Activated CD8-positive, alpha-beta T cell treated with anti-CD3 and anti-CD28 coated beads, Interleukin-2, amount 10 ng/mL, durations not matched to agents 7 days and 5 days (primary cell): ENCODE data around the gene GPR176. TPM values are rescaled to one million over a fixed set of nuclear protein-coding genes. Genes with fewer than 3 reads are reported as not detected.

Experiments
- ATAC-seq: fragments of 150-1000 bp; cut with Tn5 transposase; one replicate; pipeline ENCODE4 v1.10.0; 2021; ENCODE audit warnings: moderate library complexity
- CTCF ChIA-PET: fragments of 350-600 bp; sonication (Branson Sonifier 250); formaldehyde crosslinking; loops from one replicate; lab custom pipeline; 2021; ENCODE audit warnings: antibody characterized with exemption; lab: Charles Lee
- POLR2A ChIA-PET: fragments of 350-600 bp; sonication (Branson Sonifier 250); formaldehyde crosslinking; loops from one replicate; lab custom pipeline; 2021; ENCODE audit warnings: antibody characterized with exemption; lab: Charles Lee
- DNase-seq: peaks from one replicate; pipeline ENCODE4 v3.0.0-alpha.2; 2020
- H3K27ac Mint-ChIP-seq: one replicate; pipeline ENCODE4 v1.8.0; 2021; ENCODE audit warnings: mild to moderate bottlenecking, mixed read lengths
- H3K27me3 Mint-ChIP-seq: one replicate; pipeline ENCODE4 v1.8.0; 2021; ENCODE audit warnings: low read depth, mixed read lengths
- H3K36me3 Mint-ChIP-seq: one replicate; pipeline ENCODE4 v1.8.0; 2021; ENCODE audit warnings: low read depth, mixed read lengths
- H3K4me1 Mint-ChIP-seq: one replicate; pipeline ENCODE4 v1.8.0; 2021; ENCODE audit warnings: low read depth, mixed read lengths
- H3K4me3 Mint-ChIP-seq: one replicate; pipeline ENCODE4 v1.8.0; 2021; ENCODE audit warnings: mild to moderate bottlenecking, mixed read lengths
- H3K9me3 Mint-ChIP-seq: one replicate; pipeline ENCODE4 v1.8.0; 2022; ENCODE audit warnings: mixed read lengths; ENCODE audit not compliant: insufficient read depth
- total RNA-seq, 2 experiments: library from RNA; stranded (reverse); gene quantifications; one replicate each; pipeline ENCODE4 v1.2.3, GENCODE V29; 2021

Gene GPR176
- total RNA-seq, 2 experiments from 2014 or later = not detected

DNA sequence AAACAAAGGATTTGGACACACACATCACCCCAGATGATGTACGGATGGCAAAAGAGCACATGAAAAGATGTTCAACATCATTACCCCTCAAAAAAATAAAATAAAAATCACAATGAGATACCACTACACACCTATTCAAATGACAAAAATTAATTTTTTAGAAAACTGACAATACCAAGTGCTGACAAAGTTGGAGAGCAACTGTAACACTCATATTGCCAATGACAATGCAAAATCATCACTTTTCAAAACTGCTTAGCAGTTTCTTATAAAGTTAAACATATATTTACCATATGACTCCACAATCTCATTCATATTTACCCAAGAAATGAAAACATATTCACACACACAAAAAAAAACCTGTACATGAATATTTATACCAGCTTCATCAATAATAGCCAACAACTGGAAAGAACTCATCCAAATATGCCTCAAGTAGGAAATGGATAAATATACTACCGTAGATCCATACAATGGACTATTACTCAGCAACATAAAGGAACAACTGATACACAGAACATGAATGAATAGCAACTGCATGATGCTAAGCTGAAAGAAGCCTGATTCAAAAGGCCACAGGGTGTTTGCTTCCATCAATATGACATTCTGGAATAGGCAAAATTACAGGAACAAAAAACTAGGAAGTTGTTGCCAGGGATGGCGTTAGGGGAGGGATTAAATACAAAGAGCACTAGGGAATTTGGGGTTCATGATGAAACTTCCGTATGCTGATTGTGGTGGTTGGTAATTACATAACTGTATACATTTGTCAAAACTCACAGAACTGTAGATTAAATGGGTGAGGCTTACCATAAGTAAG is 138.7 kb downstream of the GPR176 start:
- DNase-seq (no peak), ATAC-seq (no peak)
- H3K4me3 Mint-ChIP-seq = peak overlapping the region; percentile 85
- H3K27ac Mint-ChIP-seq = no peak overlapping the region
- ChIA-PET POLR2A (no interaction called here), CTCF (interaction anchor here (1.8 to 1.9 kb wide), 2 partner anchors 93 to 158 kb away, joined by 4 to 5 read pairs; no protein-coding TSS in a partner anchor)
- peaks cover 50% of the 10 kb centered on the region for H3K4me1 Mint-ChIP-seq
- no peaks in the 10 kb centered on the region for H3K9me3 Mint-ChIP-seq
- peaks cover 8% of the 10 kb centered on the region for H3K36me3 Mint-ChIP-seq
- peaks cover 7% of the 10 kb centered on the region for H3K27me3 Mint-ChIP-seq

DNA sequence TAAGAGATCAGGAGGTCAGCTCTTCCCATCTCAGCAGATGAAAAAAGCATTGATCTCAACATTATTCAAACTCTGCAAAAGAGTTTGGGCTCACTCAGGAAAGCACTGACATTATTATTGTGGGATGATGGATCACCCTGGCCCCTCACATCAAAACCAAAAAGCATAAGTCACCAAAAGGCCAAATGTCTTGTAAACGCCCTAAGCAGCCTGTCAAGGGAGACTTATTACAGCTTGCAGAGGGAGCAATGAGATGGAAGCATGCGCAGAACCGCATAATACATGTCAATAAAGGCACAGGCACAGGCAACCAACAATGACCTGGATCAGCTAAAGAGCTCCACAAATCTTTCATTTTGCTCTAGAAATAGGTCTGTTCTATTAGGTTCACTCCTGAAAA is 142.0 kb downstream of the GPR176 start:
- Mint-ChIP-seq H3K27ac (no peak overlapping the region), H3K36me3 (peaks cover 5% of the 10 kb centered on the region), H3K27me3 (peaks cover 7% of the 10 kb centered on the region), H3K4me3 (no peak overlapping the region), H3K4me1 (peaks cover 45% of the 10 kb centered on the region), H3K9me3 (no peaks in the 10 kb centered on the region)
- no peak for ATAC-seq
- POLR2A ChIA-PET = no interaction called here
- DNase-seq = no peak
- CTCF ChIA-PET = interaction anchor here (1.0 to 1.4 kb wide), 2 partner anchors 20 to 21 kb away, joined by 4 to 5 read pairs; no protein-coding TSS in a partner anchor

DNA sequence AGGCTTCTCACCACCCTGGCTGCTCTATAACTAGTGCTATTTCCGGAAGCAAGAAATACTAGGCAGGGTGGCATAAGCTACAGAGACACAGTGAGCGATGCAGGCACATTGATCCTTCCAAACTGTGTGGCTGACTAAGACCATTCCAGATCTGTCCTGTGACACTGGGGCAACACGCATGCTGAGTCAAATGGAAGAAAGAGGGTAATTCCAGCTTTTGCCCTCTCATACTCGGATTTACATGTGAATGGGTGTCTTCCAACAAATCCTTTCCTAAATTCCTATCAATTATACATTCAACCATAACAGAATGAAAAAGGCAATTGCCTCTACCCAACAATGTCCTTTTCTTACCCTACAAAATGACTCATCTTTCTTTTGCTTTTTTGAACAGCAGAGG is 142.6 kb downstream of the GPR176 start:
- Mint-ChIP-seq H3K27me3 (peaks cover 7% of the 10 kb centered on the region), H3K4me3 (no peak overlapping the region), H3K27ac (no peak overlapping the region), H3K4me1 (peaks cover 45% of the 10 kb centered on the region), H3K9me3 (no peaks in the 10 kb centered on the region), H3K36me3 (peaks cover 5% of the 10 kb centered on the region)
- ChIA-PET POLR2A (no interaction called here), CTCF (interaction anchor here (1.0 to 1.4 kb wide), 2 partner anchors 20 to 21 kb away, joined by 4 to 5 read pairs; no protein-coding TSS in a partner anchor)
- ATAC-seq = no peak
- no peak for DNase-seq

DNA sequence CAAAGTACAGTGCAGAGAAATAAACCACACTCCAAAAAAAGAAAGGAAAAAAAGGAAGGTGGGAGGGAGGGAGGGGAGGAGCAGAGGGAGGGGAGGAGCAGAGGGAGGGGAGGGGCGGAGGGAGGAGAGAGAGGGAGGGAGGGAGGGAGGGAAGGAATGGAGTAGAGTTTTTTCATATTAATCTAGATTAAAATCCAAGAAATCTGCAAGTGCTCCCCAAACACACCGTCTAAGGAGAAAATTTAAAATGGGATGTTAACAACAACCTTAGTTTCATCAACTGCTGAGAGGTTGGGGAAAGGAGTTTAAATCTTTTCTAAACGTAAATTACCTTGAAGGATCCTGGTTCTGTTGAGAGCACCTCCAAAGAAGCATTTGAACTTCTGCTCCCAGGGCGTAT is 144.0 kb downstream of the GPR176 start:
- ChIA-PET POLR2A (no interaction called here), CTCF (no interaction called here)
- no peaks in the 10 kb centered on the region for H3K9me3 Mint-ChIP-seq
- H3K36me3 Mint-ChIP-seq = peaks cover 5% of the 10 kb centered on the region
- H3K4me1 Mint-ChIP-seq = peaks cover 40% of the 10 kb centered on the region
- ATAC-seq (no peak), DNase-seq (no peak)
- H3K27ac Mint-ChIP-seq = no peak overlapping the region
- H3K4me3 Mint-ChIP-seq = no peak overlapping the region
- peaks cover 7% of the 10 kb centered on the region for H3K27me3 Mint-ChIP-seq

DNA sequence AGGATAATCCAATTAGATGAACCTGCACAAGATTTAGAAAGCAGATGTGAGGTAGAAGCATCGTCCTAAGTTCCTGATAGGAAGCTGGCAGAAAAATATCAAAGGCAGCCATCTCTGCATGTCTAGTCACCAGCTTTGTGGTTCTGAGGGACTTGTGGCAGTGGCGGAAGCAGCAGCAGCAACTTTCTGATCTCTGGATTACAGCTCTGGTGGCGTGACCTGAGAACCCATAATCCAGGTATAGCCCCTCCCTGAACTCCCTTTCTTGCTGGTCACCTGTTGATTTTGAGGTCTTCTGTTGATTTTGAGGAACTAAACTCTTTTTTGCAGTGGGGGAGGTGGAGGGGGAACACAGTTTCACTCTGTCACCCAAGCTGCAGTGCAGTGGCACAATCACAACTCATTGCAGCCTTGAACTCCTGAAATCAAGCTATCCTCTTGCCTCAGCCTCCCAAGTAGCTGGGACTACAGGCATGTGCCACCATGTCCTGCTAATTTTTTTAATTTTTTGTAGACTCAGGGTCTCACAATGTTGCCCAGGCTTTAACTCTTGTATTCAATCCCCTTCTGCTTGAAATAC is 145.3 kb downstream of the GPR176 start:
- DNase-seq = peak; percentile 84
- CTCF ChIA-PET = interaction anchor here (0.6 to 1.5 kb wide), 12 partner anchors 8 to 1076 kb away, joined by 3 to 6 read pairs (median 4); partner anchors contain the start of gene FSIP1

DNA sequence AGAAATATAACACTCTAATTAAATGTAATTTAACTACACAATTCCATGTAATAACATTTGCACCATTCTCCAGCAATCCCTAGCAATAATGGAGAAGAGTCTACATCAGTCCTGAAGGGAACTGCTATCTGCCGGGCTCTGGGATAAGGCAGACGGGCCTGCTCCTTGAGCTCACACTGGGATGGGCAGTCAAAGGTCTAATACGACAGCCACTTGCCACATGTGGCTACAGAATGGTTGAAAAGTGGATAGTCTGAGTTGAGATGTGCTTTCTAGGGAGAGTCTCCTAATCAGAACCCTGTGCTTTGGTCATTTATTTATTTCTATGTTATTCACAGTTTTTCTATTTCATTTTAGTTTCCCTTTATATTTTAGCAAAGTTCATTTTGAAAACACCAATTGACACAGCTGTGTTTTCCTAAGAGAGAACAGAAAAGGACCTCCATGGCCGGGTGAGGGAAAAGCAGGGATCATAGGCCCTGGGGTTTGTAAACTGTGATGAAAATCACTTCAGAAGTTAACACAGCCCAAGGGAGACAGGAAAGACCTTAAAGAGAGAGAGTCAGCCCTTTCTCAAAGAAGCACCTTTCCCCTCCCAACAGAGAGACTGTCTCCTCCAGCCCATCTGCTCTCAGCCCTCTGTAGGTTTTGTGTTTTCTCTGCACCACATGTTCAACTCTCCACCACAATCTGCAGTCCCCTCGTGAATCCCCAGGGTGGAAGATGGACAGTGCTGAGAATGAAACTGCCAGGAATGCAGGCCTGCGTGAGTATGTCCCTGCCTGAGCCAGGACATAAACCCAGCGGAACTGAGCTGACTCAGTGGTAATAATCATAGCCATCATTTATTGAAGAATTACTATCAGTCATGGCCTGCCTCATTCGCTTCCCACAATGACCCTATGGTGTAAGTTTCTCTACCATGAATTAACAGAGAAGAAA is 149.0 kb downstream of the GPR176 start:
- Mint-ChIP-seq H3K4me3 (no peak overlapping the region), H3K27me3 (no peaks in the 10 kb centered on the region), H3K27ac (no peak overlapping the region), H3K4me1 (peaks cover 29% of the 10 kb centered on the region), H3K9me3 (no peaks in the 10 kb centered on the region), H3K36me3 (peaks cover 5% of the 10 kb centered on the region)
- POLR2A ChIA-PET = no interaction called here
- no peak for ATAC-seq
- no peak for DNase-seq
- CTCF ChIA-PET = interaction anchor here (2.0 kb wide), 1 partner anchor 14 kb away, joined by 8 read pairs; no protein-coding TSS in a partner anchor

More for the DNA sequence above, 145.3 kb downstream of the GPR176 start:
- peak overlapping the region; percentile 77 for H3K27ac Mint-ChIP-seq
- POLR2A ChIA-PET = interaction anchor here (1.0 kb wide), 1 partner anchor 150 kb away, joined by 3 read pairs; no protein-coding TSS in a partner anchor
- H3K27me3 Mint-ChIP-seq = peaks cover 7% of the 10 kb centered on the region
- H3K9me3 Mint-ChIP-seq = no peaks in the 10 kb centered on the region
- peak overlapping the region; percentile 36 for H3K4me3 Mint-ChIP-seq
- peak; percentile 89 for ATAC-seq
- H3K36me3 Mint-ChIP-seq = peaks cover 5% of the 10 kb centered on the region
- peaks cover 38% of the 10 kb centered on the region for H3K4me1 Mint-ChIP-seq

DNA sequence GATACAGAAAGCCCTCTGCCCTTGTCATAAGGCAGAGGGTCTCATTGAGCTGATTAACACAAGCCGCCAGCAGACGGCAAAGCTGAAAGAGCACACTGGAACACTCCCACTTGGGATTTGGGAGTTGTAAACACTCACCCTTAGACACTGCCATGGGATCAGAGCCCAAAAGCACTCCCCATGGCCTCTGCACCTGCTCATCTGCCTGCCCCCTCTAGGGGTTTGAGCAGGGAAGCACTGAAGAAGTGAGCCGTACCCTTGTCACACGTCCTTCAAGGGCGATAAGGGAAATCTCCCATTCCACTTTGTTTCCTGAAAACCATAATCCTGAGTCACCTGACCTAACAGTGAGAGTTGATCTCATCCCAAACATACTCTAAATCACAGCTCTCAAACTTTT is 152.1 kb downstream of the GPR176 start:
- CTCF ChIA-PET = interaction anchor here (1.3 to 5.0 kb wide), 2 partner anchors 11 to 15 kb away, joined by 3 to 21 read pairs; partner anchors contain the start of gene FSIP1
- H3K9me3 Mint-ChIP-seq = no peaks in the 10 kb centered on the region
- no peaks in the 10 kb centered on the region for H3K27me3 Mint-ChIP-seq
- peaks cover 9% of the 10 kb centered on the region for H3K4me1 Mint-ChIP-seq
- no peak for ATAC-seq
- H3K4me3 Mint-ChIP-seq = no peak overlapping the region
- POLR2A ChIA-PET = no interaction called here
- H3K27ac Mint-ChIP-seq = no peak overlapping the region
- no peaks in the 10 kb centered on the region for H3K36me3 Mint-ChIP-seq
- no peak for DNase-seq

DNA sequence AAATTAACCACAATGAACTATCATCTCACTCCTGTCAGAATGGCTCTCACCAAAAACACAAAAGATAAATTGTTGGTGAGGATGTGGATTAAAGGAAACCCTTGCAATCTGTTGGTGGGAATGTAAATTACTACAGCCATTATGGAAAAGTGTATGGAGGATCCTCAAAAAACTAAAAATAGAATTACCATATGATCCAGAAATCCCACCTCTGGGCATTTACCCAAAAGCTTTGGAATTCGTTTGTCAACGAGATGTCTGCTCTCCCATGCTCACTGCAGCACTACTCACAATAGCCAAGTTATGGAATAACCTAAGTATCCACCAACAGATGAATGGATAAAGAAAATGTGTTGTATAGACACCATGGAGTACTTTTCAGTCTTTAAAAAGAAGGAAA is 159.1 kb downstream of the GPR176 start:
- Mint-ChIP-seq H3K4me3 (no peak overlapping the region), H3K9me3 (no peaks in the 10 kb centered on the region), H3K27me3 (peaks cover 27% of the 10 kb centered on the region), H3K27ac (no peak overlapping the region), H3K4me1 (no peaks in the 10 kb centered on the region), H3K36me3 (no peaks in the 10 kb centered on the region)
- ATAC-seq (no peak), DNase-seq (no peak)
- CTCF ChIA-PET = interaction anchor here (6.9 kb wide), 1 partner anchor 179 kb away, joined by 179 read pairs; the partner anchor contains the start of gene THBS1
- POLR2A ChIA-PET = no interaction called here

DNA sequence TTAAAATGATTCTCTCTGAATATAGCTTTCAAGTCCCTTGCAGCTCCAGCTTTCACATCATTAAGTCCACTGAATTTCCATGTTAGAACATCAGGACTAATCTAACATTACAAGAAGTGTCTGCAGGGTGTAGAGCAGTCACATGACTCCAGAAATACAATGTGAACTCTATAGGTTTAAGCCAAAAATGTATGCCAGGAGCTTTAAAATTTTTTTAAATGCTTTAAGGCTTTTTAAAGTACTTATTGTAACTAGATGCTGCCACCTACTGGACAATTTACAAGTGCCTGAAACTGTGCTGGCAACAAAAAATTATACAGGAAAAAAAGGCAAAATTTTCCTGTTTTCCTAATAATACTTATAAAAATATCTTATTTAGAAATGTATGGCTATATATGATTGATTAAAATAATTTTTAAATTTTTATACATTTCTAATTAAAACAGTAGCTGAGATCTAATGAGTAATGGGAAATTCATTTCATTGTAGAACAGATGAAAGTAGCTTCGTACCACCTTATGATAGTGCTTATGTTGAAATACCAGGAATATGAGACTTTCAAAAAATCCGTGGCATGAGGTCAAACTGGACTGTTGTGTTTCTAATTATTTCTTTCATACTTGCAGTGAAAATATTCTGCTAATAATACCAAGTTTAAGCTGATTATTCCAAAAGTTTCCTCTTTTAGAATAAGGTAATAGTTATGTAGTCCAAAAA is 163.1 kb downstream of the GPR176 start:
- peak; percentile 47 for DNase-seq
- no peaks in the 10 kb centered on the region for H3K4me1 Mint-ChIP-seq
- H3K9me3 Mint-ChIP-seq = no peaks in the 10 kb centered on the region
- ATAC-seq = no peak
- ChIA-PET POLR2A (interaction anchor here (0.7 kb wide), 1 partner anchor 57 kb away, joined by 3 read pairs; no protein-coding TSS in a partner anchor), CTCF (interaction anchor here (0.5 to 6.9 kb wide), 63 partner anchors 9 to 1317 kb away, joined by 3 to 179 read pairs (median 5); partner anchors contain the start of genes FSIP1 and THBS1)
- no peak overlapping the region for H3K4me3 Mint-ChIP-seq
- H3K36me3 Mint-ChIP-seq = no peaks in the 10 kb centered on the region
- H3K27ac Mint-ChIP-seq = no peak overlapping the region
- H3K27me3 Mint-ChIP-seq = peaks cover 51% of the 10 kb centered on the region

DNA sequence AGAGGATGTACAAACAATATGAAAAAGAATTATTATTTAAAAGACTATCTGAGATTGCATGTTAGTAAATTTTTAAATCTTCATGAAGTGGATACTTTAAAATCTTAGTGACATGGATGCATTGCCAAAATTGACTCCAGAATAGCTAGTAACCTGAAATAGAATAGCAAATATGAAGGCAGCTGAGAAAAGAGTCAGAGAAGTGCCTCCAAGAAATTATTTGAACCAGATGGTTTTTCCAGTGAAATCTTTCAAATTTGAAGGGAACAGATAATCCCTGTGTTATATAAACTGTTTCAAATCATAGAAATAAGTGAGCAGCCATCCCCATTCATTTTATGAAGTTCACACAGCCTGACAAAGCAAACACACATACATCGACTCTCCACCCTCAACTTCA is 167.1 kb downstream of the GPR176 start:
- Mint-ChIP-seq H3K4me3 (no peak overlapping the region), H3K36me3 (no peaks in the 10 kb centered on the region), H3K27ac (no peak overlapping the region), H3K27me3 (peaks cover 56% of the 10 kb centered on the region), H3K4me1 (no peaks in the 10 kb centered on the region), H3K9me3 (no peaks in the 10 kb centered on the region)
- ChIA-PET POLR2A (no interaction called here), CTCF (no interaction called here)
- no peak for DNase-seq
- ATAC-seq = no peak
